Heart right ventricle (tissue), 16 donors: ENCODE measurements around the gene ZNF699. TPM values are rescaled to one million over a fixed set of nuclear protein-coding genes. Genes with fewer than 3 reads are reported as not detected.

Experiments
- ATAC-seq, 8 donors: fragments of 200-7000 bp; cut with Tn5 transposase; one replicate each; pipeline ENCODE4 v1.9.1; 2020; ENCODE audit warnings: mild to moderate bottlenecking in 8 of 8, moderate library complexity in 8 of 8, moderate number of reproducible peaks in 1 of 8
- DNase-seq, 2 donors: peaks; one replicate each; pipeline ENCODE4 v3.0.0-alpha.2; 2020
- H3K27ac ChIP-seq, 10 donors: fragments of 200-600 bp; sonication (generic) in 2 of 10; one replicate each; pipeline versions ENCODE4 v1.5.0 to v1.8.0; 2020 to 2022; ENCODE audit warnings: mild to moderate bottlenecking in 3 of 10
- H3K27me3 ChIP-seq, 7 donors: fragments of 200-600 bp; one replicate each; pipeline ENCODE4 v1.8.0; 2021 to 2022; ENCODE audit warnings: mild to moderate bottlenecking in 2 of 7
- H3K36me3 ChIP-seq, 9 donors: fragments of 200-600 bp; sonication (generic) in 1 of 9; one replicate each; pipeline versions ENCODE4 v1.5.0 to v1.8.0; 2020 to 2022; ENCODE audit warnings: mild to moderate bottlenecking in 2 of 9
- H3K4me1 ChIP-seq, 9 donors: fragments of 200-600 bp; sonication (generic) in 1 of 9; one replicate each; pipeline versions ENCODE4 v1.5.0 to v1.8.0; 2020 to 2022; ENCODE audit warnings: mild to moderate bottlenecking in 4 of 9
- H3K4me3 ChIP-seq, 10 donors: fragments of 200-600 bp; sonication (generic) in 2 of 10; one replicate each; pipeline versions ENCODE4 v1.5.0 to v1.8.0; 2020 to 2022; ENCODE audit warnings: mild to moderate bottlenecking in 7 of 10, moderate library complexity in 2 of 10
- H3K9me3 ChIP-seq, 11 donors: fragments of 200-600 bp in 10 of 11; sonication (generic) in 2 of 11; one replicate each; pipeline versions ENCODE4 v1.5.0 to v1.8.0; 2013 to 2022; ENCODE audit warnings: mild to moderate bottlenecking in 2 of 11, control low read depth in 1 of 11, moderate library complexity in 1 of 11
- CTCF ChIP-seq, 9 donors: fragments of 200-600 bp; sonication (generic) in 2 of 9; IDR thresholded peaks; one replicate each; pipeline versions ENCODE4 v1.5.0 to v1.8.0; 2021 to 2022; ENCODE audit warnings: antibody characterized with exemption in 9 of 9, mild to moderate bottlenecking in 5 of 9, moderate library complexity in 1 of 9
- whole genome bisulfite sequencing, 2 donors: extraction: QIAGEN DNeasy Blood & Tissue Kit; methylation state at CpG; one replicate each; pipeline ENCODE4 v1.1.7; 2013; ENCODE audit warnings: inconsistent platforms in 1 of 2; 5-methylcytosine and 5-hydroxymethylcytosine counted together
- intact Hi-C, 10 donors: fragments of 100-400 bp; cut with DNase I; formaldehyde crosslinking; loops; one replicate each; pipeline versions ENCODE4 v1.11.1 to v1.14.2; 2022
- polyA plus RNA-seq, 2 donors: library from polyadenylated mRNA; stranded (reverse); fragments of 200-250 nt; gene quantifications; one replicate each; pipeline ENCODE4 v1.2.3, GENCODE V29; 2013
- total RNA-seq, 10 donors: library from RNA; stranded (reverse); fragmentation: NEBNext Ultra II Directional in 3 of 10; extraction: Animal tissue kit (Norgen Biotek cat#: 25700) in 3 of 10; gene quantifications; one replicate each; pipeline versions ENCODE4 v1.2.1 to v1.2.4, GENCODE V29; 2021 to 2023
- donor health status: Arrhythmogenic right ventricular cardiomyopathy.
- donor health status: ischemic (EF 13 %, LVEDD 7.1; RV severe dilation, severe dysfunction).
- donor health status: healthy with polysubstance abuse.
- donor health status: DM: no; HTN: yes; CAD: no.
- donor health status: DM: no; HTN: no; CAD: no.
- donor health status: ischemic (EF 25% LVEDD 6.9; RV normal size, moderate dysfunction).
- donor health status: ischemic (EF 25% LVEDD 5.7; RV mildly dilated, moderate dysfunction).
- donor health status: healthy.
- donor health status: DM: yes; HTN: yes; CAD: no.
- donor health status: Ischemic cardiomyopathy.
- donor health status: ischemic (EF 35%, LVEDD 5.7; RV mildly dilated, moderate dysfunction).
- donor health status: nonischemic (EF 11% LVEDD 7.7; RV severe dilation, severe dysfunction).
- donor health status: DM: yes; HTN: yes; CAD: no.
- donor health status: PGD.
- donor health status: ischemic (EF 29% LVEDD 5.4; RV normal size, mild dysfunction).
- donor health status: nonischemic (EF 23%, LVEDD 6.1; RV moderate dilation, normal function).

Gene ZNF699
- total and polyA plus RNA-seq, 12 donors = 0.80 to 6.5 (median 3.9) TPM

GRCh38 chr19:9251236-9251635 is 58.4 kb downstream of the ZNF699 start:
- H3K4me1 ChIP-seq = no peaks in the 10 kb centered on the region
- H3K27me3 ChIP-seq = no peaks in the 10 kb centered on the region
- ATAC-seq (no peak), DNase-seq (no peak)
- H3K36me3 ChIP-seq = no peaks in the 10 kb centered on the region
- H3K27ac ChIP-seq = no peak overlapping the region
- peaks cover 0 to 20% (median 0%) of the 10 kb centered on the region in 11 donors for H3K9me3 ChIP-seq
- intact Hi-C loops = no loop called here
- TF ChIP-seq CTCF (IDR thresholded peaks at IDR 0.05) = no peak
- H3K4me3 ChIP-seq = no peak overlapping the region
- 61 to 72% methylated on average over 5 of the region's 5 CpGs for WGBS, 2 donors

GRCh38 chr19:9250630-9251029 is 59.0 kb downstream of the ZNF699 start, which contains the start of gene OR7E24:
Gene OR7E24 (plus strand): TSS chr19:9250930. CDS start chr19:9251044, 114 bp downstream.
- no peak for ATAC-seq
- Histone ChIP-seq H3K9me3 (peaks cover 0 to 14% (median 0%) of the 10 kb centered on the region in 11 donors), H3K4me3 (no peak within 1 kb of the TSS), H3K36me3 (no peaks in the 10 kb centered on the region), H3K4me1 (no peaks in the 10 kb centered on the region), H3K27me3 (no peaks in the 10 kb centered on the region), H3K27ac (no peak within 1 kb of the TSS)
- intact Hi-C loops = no loop called here
- no peak for DNase-seq
- TF ChIP-seq CTCF (IDR thresholded peaks at IDR 0.05) = no peak
- WGBS, 2 donors = 76 to 80% methylated on average over 1 of the region's 1 CpG

Other genes with a start within 250 kb of the ZNF699 start
- not detected for gene OR1M1, start 222.8 kb downstream of the ZNF699 start, total RNA-seq
- gene OR1M1, start 222.8 kb downstream of the ZNF699 start, polyA plus RNA-seq = not detected
- not detected for gene OR7G2, start 202.4 kb downstream of the ZNF699 start, total RNA-seq
- not detected for gene OR7G2, start 202.4 kb downstream of the ZNF699 start, polyA plus RNA-seq
- not detected for gene OR7G1, start 194.1 kb downstream of the ZNF699 start, total RNA-seq
- not detected for gene OR7G1, start 194.1 kb downstream of the ZNF699 start, polyA plus RNA-seq
- not detected for gene OR7G3, start 182.9 kb downstream of the ZNF699 start, total RNA-seq
- not detected for gene OR7G3, start 182.9 kb downstream of the ZNF699 start, polyA plus RNA-seq
- gene ZNF317, start 169.4 kb downstream of the ZNF699 start, total RNA-seq = 10 to 100 TPM; 13.4 to 17.8 (median 15.7) TPM
- 10 to 100 TPM; 10.5 to 28.7 TPM for gene ZNF317, start 169.4 kb downstream of the ZNF699 start, polyA plus RNA-seq
- under 1 TPM in 1 of 10 donors, not detected in 9; 0.12 TPM for gene OR7D2, start 130.9 kb downstream of the ZNF699 start, total RNA-seq
- not detected for gene OR7D2, start 130.9 kb downstream of the ZNF699 start, polyA plus RNA-seq
- not detected for gene OR7D4, start 90.2 kb downstream of the ZNF699 start, total RNA-seq
- not detected for gene OR7D4, start 90.2 kb downstream of the ZNF699 start, polyA plus RNA-seq
- not detected for gene OR7E24, start 58.9 kb downstream of the ZNF699 start, total RNA-seq
- gene OR7E24, start 58.9 kb downstream of the ZNF699 start, polyA plus RNA-seq = not detected
- gene ZNF559, start 14.3 kb upstream of the ZNF699 start, total RNA-seq = 10 to 100 TPM in 9 of 10 donors, 1 to 10 TPM in 1; 9.8 to 21.2 (median 17.5) TPM
- 10 to 100 TPM; 13.1 to 42.8 TPM for gene ZNF559, start 14.3 kb upstream of the ZNF699 start, polyA plus RNA-seq
- 1 to 10 TPM; 1.6 to 4.1 (median 3.0) TPM for gene ZNF177, start 53.2 kb upstream of the ZNF699 start, total RNA-seq
- gene ZNF177, start 53.2 kb upstream of the ZNF699 start, polyA plus RNA-seq = 1 to 10 TPM; 2.0 to 6.8 TPM
- 1 to 10 TPM; 4.8 to 9.1 (median 7.8) TPM for gene ZNF266, start 125.7 kb upstream of the ZNF699 start, total RNA-seq
- 10 to 100 TPM; 10.3 to 22.9 TPM for gene ZNF266, start 125.7 kb upstream of the ZNF699 start, polyA plus RNA-seq
- under 1 TPM in 3 of 10 donors, not detected in 7; 0.09 to 0.35 (median 0.13) TPM for gene ZNF560, start 188.8 kb upstream of the ZNF699 start, total RNA-seq
- under 1 TPM in 1 of 2 donors, not detected in 1; 0.01 TPM for gene ZNF560, start 188.8 kb upstream of the ZNF699 start, polyA plus RNA-seq
- gene ZNF426, start 228.8 kb upstream of the ZNF699 start, total RNA-seq = 10 to 100 TPM; 14.7 to 20.2 (median 17.0) TPM
- gene ZNF426, start 228.8 kb upstream of the ZNF699 start, polyA plus RNA-seq = 1 to 10 TPM; 2.6 to 2.7 TPM